HepG2 (cell line): Measurements from ENCODE around the gene MDFI. TPM values are rescaled to one million over a fixed set of nuclear protein-coding genes. Genes with fewer than 3 reads are reported as not detected.

ENCODE experiments used
- FOXA1 ChIP-seq, 2 experiments: fragments of 450-650 bp in 1 of 2; sonication (generic) in 1 of 2; formaldehyde crosslinking in 1 of 2; IDR thresholded peaks; 2 replicates each; pipeline versions ENCODE4 v1.4.0 to v1.6.1; 2016 to 2020; ENCODE audit warnings: missing genetic modification reagents in 1 of 2
- GZF1 ChIP-seq: sonication (generic); formaldehyde crosslinking; IDR thresholded peaks from 2 replicates; pipeline ENCODE4 v1.5.1; 2020; ENCODE audit warnings: mild to moderate bottlenecking, missing genetic modification reagents
- HDAC1 ChIP-seq: sonication (generic); formaldehyde crosslinking; IDR thresholded peaks from 2 replicates; pipeline ENCODE4 v1.5.1; 2020; ENCODE audit warnings: mild to moderate bottlenecking, missing genetic modification reagents
- MYC ChIP-seq: sonication (generic); formaldehyde crosslinking; IDR thresholded peaks from 2 replicates; pipeline ENCODE4 v1.9.0; 2021; ENCODE audit warnings: missing genetic modification reagents, borderline replicate concordance
- REST ChIP-seq, 2 experiments: IDR thresholded peaks; 2 replicates each; pipeline ENCODE4 v1.6.1; 2011 to 2012; ENCODE audit warnings: low read length in 2 of 2, borderline replicate concordance in 1 of 2, low read depth in 1 of 2, mild to moderate bottlenecking in 1 of 2, moderate library complexity in 1 of 2
- TBX3 ChIP-seq: fragments of 450-650 bp; IDR thresholded peaks from 2 replicates; pipeline ENCODE4 v1.6.1; 2017; ENCODE audit warnings: antibody characterized with exemption, mild to moderate bottlenecking, inconsistent platforms, borderline replicate concordance
- ZFYVE20 ChIP-seq: sonication (generic); formaldehyde crosslinking; IDR thresholded peaks from 2 replicates; pipeline ENCODE4 v1.8.0; 2023; ENCODE audit warnings: low read depth, mild to moderate bottlenecking, moderate library complexity, missing genetic modification reagents, borderline replicate concordance
- ZNF224 ChIP-seq: sonication (generic); formaldehyde crosslinking; IDR thresholded peaks from 2 replicates; pipeline ENCODE4 v1.5.0; 2020; ENCODE audit warnings: mild to moderate bottlenecking, missing genetic modification reagents
- ZNF274 ChIP-seq: sonication (generic); formaldehyde crosslinking; IDR thresholded peaks from 2 replicates; pipeline ENCODE4 v1.5.1; 2020; ENCODE audit warnings: mild to moderate bottlenecking, missing genetic modification reagents
- ZNF615 ChIP-seq: sonication (generic); formaldehyde crosslinking; IDR thresholded peaks from 2 replicates; pipeline ENCODE4 v1.5.0; 2020; ENCODE audit warnings: mild to moderate bottlenecking, missing genetic modification reagents, borderline replicate concordance
- polyA plus RNA-seq, 8 experiments: library from polyadenylated mRNA; depleted of rRNA in 3 of 8; stranded (reverse) in 7 of 8; unstranded in 1 of 8; fragments of >200 nt; fragmentation: Illumina TruSeq in 4 of 8; extraction: Trizol in 4 of 8; gene quantifications; 2 replicates each; pipeline versions ENCODE4 v1.2.1 to v1.2.3, GENCODE V29; 2011 to 2016; ENCODE audit warnings: low read depth in 4 of 8, missing spikeins in 1 of 8, mixed read lengths in 1 of 8; ENCODE audit not compliant: insufficient read depth in 1 of 8
- total RNA-seq, 5 experiments: library from RNA; depleted of rRNA; stranded (reverse); fragments of >200 nt; fragmentation: Illumina TruSeq; extraction: Trizol; gene quantifications; 2 replicates each; pipeline ENCODE4 v1.2.3, GENCODE V29; 2016; ENCODE audit warnings: low read depth in 1 of 5
- TF ChIP-seq, protein P1 (sequence below): IDR thresholded peaks from 2 replicates; pipeline ENCODE4 v1.6.1; 2016; ENCODE audit warnings: missing genetic modification reagents, missing compliant biosample characterization
- TF ChIP-seq, protein P2 (sequence below): IDR thresholded peaks from 2 replicates; pipeline ENCODE4 v1.6.1; 2016; ENCODE audit warnings: low read depth, borderline replicate concordance
- TF ChIP-seq, protein P3 (sequence below): IDR thresholded peaks from 2 replicates; pipeline ENCODE4 v1.6.1; 2016; ENCODE audit warnings: low read depth, missing genetic modification reagents, missing compliant biosample characterization
- TF ChIP-seq, protein P4 (sequence below): sonication (generic); formaldehyde crosslinking; IDR thresholded peaks from 2 replicates; pipeline ENCODE4 v1.4.0; 2020; ENCODE audit warnings: missing genetic modification reagents

MDFI gene
- total and polyA plus RNA-seq, 2 of the 13 experiments (the other 11 are each of a cell fraction or from before 2014, with no cell fraction given) = 0.28 TPM; not detected in 1

- no peak for TF ChIP-seq ZFYVE20 (CRISPR knock-in tag)
- no peak for TF ChIP-seq GZF1
- TF ChIP-seq ZNF615 (CRISPR knock-in tag) = no peak
- TF ChIP-seq MYC (CRISPR knock-in tag) = peak; percentile 36; the same call in 1 of the 2 replicates
- TF ChIP-seq, protein P1, sequence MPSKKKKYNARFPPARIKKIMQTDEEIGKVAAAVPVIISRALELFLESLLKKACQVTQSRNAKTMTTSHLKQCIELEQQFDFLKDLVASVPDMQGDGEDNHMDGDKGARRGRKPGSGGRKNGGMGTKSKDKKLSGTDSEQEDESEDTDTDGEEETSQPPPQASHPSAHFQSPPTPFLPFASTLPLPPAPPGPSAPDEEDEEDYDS (CRISPR knock-in tag) = 0 out of 2 replicates have a peak, but pooled peaks have one; percentile 37
- TF ChIP-seq, protein P2, sequence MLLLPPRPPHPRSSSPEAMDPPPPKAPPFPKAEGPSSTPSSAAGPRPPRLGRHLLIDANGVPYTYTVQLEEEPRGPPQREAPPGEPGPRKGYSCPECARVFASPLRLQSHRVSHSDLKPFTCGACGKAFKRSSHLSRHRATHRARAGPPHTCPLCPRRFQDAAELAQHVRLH (CRISPR knock-in tag) = 0 out of 2 replicates have a peak, but pooled peaks have one; percentile 43
- TF ChIP-seq, protein P3, sequence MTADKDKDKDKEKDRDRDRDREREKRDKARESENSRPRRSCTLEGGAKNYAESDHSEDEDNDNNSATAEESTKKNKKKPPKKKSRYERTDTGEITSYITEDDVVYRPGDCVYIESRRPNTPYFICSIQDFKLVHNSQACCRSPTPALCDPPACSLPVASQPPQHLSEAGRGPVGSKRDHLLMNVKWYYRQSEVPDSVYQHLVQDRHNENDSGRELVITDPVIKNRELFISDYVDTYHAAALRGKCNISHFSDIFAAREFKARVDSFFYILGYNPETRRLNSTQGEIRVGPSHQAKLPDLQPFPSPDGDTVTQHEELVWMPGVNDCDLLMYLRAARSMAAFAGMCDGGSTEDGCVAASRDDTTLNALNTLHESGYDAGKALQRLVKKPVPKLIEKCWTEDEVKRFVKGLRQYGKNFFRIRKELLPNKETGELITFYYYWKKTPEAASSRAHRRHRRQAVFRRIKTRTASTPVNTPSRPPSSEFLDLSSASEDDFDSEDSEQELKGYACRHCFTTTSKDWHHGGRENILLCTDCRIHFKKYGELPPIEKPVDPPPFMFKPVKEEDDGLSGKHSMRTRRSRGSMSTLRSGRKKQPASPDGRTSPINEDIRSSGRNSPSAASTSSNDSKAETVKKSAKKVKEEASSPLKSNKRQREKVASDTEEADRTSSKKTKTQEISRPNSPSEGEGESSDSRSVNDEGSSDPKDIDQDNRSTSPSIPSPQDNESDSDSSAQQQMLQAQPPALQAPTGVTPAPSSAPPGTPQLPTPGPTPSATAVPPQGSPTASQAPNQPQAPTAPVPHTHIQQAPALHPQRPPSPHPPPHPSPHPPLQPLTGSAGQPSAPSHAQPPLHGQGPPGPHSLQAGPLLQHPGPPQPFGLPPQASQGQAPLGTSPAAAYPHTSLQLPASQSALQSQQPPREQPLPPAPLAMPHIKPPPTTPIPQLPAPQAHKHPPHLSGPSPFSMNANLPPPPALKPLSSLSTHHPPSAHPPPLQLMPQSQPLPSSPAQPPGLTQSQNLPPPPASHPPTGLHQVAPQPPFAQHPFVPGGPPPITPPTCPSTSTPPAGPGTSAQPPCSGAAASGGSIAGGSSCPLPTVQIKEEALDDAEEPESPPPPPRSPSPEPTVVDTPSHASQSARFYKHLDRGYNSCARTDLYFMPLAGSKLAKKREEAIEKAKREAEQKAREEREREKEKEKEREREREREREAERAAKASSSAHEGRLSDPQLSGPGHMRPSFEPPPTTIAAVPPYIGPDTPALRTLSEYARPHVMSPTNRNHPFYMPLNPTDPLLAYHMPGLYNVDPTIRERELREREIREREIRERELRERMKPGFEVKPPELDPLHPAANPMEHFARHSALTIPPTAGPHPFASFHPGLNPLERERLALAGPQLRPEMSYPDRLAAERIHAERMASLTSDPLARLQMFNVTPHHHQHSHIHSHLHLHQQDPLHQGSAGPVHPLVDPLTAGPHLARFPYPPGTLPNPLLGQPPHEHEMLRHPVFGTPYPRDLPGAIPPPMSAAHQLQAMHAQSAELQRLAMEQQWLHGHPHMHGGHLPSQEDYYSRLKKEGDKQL (CRISPR knock-in tag) = no peak
- no peak for TF ChIP-seq TBX3
- TF ChIP-seq ZNF224 (CRISPR knock-in tag) = peak; percentile 86; the same call in 1 of the 2 replicates
- TF ChIP-seq, protein P4, sequence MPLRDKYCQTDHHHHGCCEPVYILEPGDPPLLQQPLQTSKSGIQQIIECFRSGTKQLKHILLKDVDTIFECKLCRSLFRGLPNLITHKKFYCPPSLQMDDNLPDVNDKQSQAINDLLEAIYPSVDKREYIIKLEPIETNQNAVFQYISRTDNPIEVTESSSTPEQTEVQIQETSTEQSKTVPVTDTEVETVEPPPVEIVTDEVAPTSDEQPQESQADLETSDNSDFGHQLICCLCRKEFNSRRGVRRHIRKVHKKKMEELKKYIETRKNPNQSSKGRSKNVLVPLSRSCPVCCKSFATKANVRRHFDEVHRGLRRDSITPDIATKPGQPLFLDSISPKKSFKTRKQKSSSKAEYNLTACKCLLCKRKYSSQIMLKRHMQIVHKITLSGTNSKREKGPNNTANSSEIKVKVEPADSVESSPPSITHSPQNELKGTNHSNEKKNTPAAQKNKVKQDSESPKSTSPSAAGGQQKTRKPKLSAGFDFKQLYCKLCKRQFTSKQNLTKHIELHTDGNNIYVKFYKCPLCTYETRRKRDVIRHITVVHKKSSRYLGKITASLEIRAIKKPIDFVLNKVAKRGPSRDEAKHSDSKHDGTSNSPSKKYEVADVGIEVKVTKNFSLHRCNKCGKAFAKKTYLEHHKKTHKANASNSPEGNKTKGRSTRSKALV (CRISPR knock-in tag) = no peak
- TF ChIP-seq FOXA1 (IDR thresholded peaks at IDR 0.05) = no peak
- peak; percentile 43; the same call in 1 of the 2 replicates for TF ChIP-seq FOXA1 (CRISPR knock-in tag; IDR thresholded peaks at IDR 0.05)
- peak; percentile 78; the same call in 1 of the 2 replicates for TF ChIP-seq ZNF274 (CRISPR knock-in tag)
- no peak for TF ChIP-seq REST (IDR thresholded peaks at IDR 0.05; ENCODE audit: borderline replicate concordance in 1 of 2, low read depth in 1 of 2, low read length in 2 of 2)
- no peak for TF ChIP-seq HDAC1 (CRISPR knock-in tag)
Measured at GRCh38 chr6:41683523-41684310, 45.4 kb downstream of the MDFI start (continued).
